ENCODE measurements around the gene GUCY1A2.

Gene GUCY1A2

DNA sequence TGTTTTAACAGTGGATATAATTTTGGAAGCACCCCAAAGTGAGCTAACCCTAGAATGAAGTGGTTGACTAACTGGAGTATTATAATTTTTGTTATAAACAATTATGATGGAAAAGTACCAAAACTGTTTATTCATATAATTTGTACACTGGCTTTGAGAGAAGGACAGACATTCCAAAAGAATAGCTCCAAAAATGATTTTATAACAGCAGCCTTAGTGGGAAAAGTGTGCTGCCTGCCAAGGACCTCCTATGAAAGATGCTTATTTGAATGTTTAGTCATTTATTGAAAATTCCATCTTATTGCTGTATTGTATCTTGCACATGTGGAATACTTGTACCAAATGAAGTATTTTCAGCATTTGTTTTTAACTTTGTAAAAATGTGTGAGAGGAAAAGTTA lies 169.8 kb downstream of the GUCY1A2 start:
- no peak overlapping the region for H3K27ac ChIP-seq
- H3K4me1 ChIP-seq (ENCODE audit: control insufficient read depth in 1 of 2, insufficient read depth in 1 of 2, low read depth in 1 of 2, low read length in 1 of 2), result no peaks in the 10 kb centered on the region
- no peaks in the 10 kb centered on the region for H3K9me3 ChIP-seq
- H3K27me3 ChIP-seq, result no peaks in the 10 kb centered on the region
- H3K4me3 ChIP-seq (ENCODE audit: low read depth in 1 of 2, low read length in 1 of 2), result no peak overlapping the region
- H3K36me3 ChIP-seq, result no peaks in the 10 kb centered on the region
- TF ChIP-seq CTCF (IDR thresholded peaks at IDR 0.05), result no peak

DNA sequence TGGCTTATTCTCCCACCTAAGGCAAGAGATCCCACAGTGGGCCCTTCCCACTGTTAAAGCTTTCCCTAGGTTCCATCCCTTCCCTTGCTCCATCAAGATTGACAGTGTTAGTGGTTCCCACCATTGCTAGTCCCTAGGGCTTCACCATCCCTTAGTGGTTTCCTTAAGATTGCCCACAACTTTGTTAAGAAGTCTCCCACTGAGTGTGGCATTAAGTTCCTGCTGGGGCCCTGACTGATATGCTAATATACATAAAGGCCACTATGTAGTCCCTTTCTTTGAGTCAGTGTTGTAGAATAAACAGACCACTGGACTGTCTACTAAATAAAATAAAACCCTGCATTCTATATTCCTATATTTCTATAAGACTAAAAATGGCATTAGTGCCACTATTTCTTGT lies 176.1 kb downstream of the GUCY1A2 start:
- Histone ChIP-seq H3K27me3 (no peaks in the 10 kb centered on the region), H3K4me3 (ENCODE audit: low read depth in 1 of 2, low read length in 1 of 2) (no peak overlapping the region), H3K9me3 (no peaks in the 10 kb centered on the region), H3K36me3 (no peaks in the 10 kb centered on the region), H3K27ac (no peak overlapping the region), H3K4me1 (ENCODE audit: control insufficient read depth in 1 of 2, insufficient read depth in 1 of 2, low read depth in 1 of 2, low read length in 1 of 2) (no peaks in the 10 kb centered on the region)
- TF ChIP-seq CTCF (IDR thresholded peaks at IDR 0.05), result no peak

DNA sequence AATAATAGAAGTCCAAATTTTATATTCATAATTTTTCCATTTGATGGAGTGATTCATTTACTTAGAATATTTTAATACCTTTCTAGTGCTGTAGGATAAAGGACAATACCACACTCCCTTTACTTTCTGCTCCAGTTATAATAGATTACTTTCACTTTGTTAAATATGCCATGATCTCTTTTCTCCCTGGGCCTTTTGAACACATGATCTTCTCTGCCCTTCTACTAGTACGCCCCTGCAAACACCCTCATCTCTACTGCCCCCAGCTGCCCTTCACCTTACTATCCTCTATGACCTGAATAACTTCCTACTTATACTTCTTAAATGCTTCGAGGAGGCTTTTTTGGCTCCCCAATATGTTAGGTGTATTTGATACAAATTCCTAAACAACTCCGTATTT lies 177.3 kb downstream of the GUCY1A2 start:
- Histone ChIP-seq H3K27ac (no peak overlapping the region), H3K4me3 (ENCODE audit: low read depth in 1 of 2, low read length in 1 of 2) (no peak overlapping the region), H3K27me3 (no peaks in the 10 kb centered on the region), H3K9me3 (no peaks in the 10 kb centered on the region), H3K36me3 (no peaks in the 10 kb centered on the region), H3K4me1 (ENCODE audit: control insufficient read depth in 1 of 2, insufficient read depth in 1 of 2, low read depth in 1 of 2, low read length in 1 of 2) (no peaks in the 10 kb centered on the region)
- no peak for TF ChIP-seq CTCF (IDR thresholded peaks at IDR 0.05)

GRCh38 chr11:106840146-106840545 lies 178.1 kb downstream of the GUCY1A2 start:
- TF ChIP-seq CTCF (IDR thresholded peaks at IDR 0.05), result no peak
- Histone ChIP-seq H3K36me3 (no peaks in the 10 kb centered on the region), H3K4me1 (ENCODE audit: control insufficient read depth in 1 of 2, insufficient read depth in 1 of 2, low read depth in 1 of 2, low read length in 1 of 2) (no peaks in the 10 kb centered on the region), H3K4me3 (ENCODE audit: low read depth in 1 of 2, low read length in 1 of 2) (no peak overlapping the region), H3K27ac (no peak overlapping the region), H3K9me3 (no peaks in the 10 kb centered on the region), H3K27me3 (no peaks in the 10 kb centered on the region)

DNA sequence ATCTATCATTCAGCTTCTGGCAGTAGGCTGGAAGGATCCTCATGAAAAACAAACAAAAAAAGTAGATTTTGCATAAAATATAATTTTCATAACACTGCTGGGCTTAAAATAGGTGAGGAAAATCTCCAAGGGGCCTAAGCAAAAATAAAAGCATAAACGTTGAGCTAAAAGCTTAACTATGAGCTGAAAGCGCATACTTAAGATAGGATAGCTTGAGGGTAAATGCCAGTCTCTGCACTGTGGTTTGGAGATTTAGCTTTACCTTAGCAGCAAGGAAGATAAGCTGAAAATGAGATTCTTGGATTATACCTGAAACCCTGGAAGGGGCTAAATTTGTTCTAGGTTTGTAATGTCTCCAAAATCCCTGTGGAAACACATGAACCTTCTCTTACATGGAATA lies 183.7 kb downstream of the GUCY1A2 start:
- TF ChIP-seq CTCF (IDR thresholded peaks at IDR 0.05), result no peak
- H3K36me3 ChIP-seq, result no peaks in the 10 kb centered on the region
- no peak overlapping the region for H3K4me3 ChIP-seq (ENCODE audit: low read depth in 1 of 2, low read length in 1 of 2)
- H3K4me1 ChIP-seq (ENCODE audit: control insufficient read depth in 1 of 2, insufficient read depth in 1 of 2, low read depth in 1 of 2, low read length in 1 of 2), result no peaks in the 10 kb centered on the region
- H3K27me3 ChIP-seq, result no peaks in the 10 kb centered on the region
- no peaks in the 10 kb centered on the region for H3K9me3 ChIP-seq
- no peak overlapping the region for H3K27ac ChIP-seq

DNA sequence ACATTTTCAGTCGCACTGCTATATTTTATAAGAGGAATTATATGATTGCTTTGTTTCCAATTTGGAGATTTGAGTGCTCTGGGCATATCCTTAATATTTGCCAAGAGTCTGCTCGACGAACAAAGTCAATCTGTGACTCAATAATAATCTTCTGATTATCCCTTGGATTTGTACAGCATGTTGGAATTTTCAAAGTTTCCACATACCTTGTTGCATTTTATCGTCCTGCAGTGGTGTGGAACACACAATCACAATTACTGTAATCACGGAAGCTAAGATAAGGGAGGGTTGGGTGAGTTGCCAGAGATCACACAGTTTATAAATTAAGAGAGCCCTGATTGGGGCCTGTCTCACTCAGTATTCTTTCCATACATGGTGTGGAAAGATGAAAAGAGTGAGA lies 189.3 kb downstream of the GUCY1A2 start:
- H3K27me3 ChIP-seq, result no peaks in the 10 kb centered on the region

More for the DNA sequence above, 189.3 kb downstream of the GUCY1A2 start:
- Histone ChIP-seq H3K9me3 (no peaks in the 10 kb centered on the region), H3K36me3 (no peaks in the 10 kb centered on the region), H3K27ac (no peak overlapping the region), H3K4me1 (ENCODE audit: control insufficient read depth in 1 of 2, insufficient read depth in 1 of 2, low read depth in 1 of 2, low read length in 1 of 2) (no peaks in the 10 kb centered on the region), H3K4me3 (ENCODE audit: low read depth in 1 of 2, low read length in 1 of 2) (no peak overlapping the region)
- no peak for TF ChIP-seq CTCF (IDR thresholded peaks at IDR 0.05)
